Gastrocnemius medialis (tissue), 4 donors: ENCODE measurements around the gene EFNB2. TPM values are rescaled to one million over a fixed set of nuclear protein-coding genes. Genes with fewer than 3 reads are reported as not detected.

Experiments used
- ATAC-seq, 2 donors: fragments of 150-250 bp; one replicate each; pipeline ENCODE4 v1.9.1; 2016
- DNase-seq, 2 donors: peaks; one replicate each; pipeline ENCODE4 v3.0.0-alpha.2; 2019
- H3K27ac ChIP-seq, 4 donors: fragments of 200-600 bp; sonication (generic); 1 replicate in 1 of 4; 2 replicates in 3 of 4; pipeline ENCODE4 v1.5.1; 2016 to 2018; ENCODE audit warnings: mild to moderate bottlenecking in 2 of 4, moderate library complexity in 1 of 4
- H3K27me3 ChIP-seq, 3 donors: fragments of 200-600 bp; sonication (generic) in 2 of 3; 1 replicate in 1 of 3; 2 replicates in 2 of 3; pipeline versions ENCODE4 v1.5.1 to v1.6.0; 2016 to 2019; ENCODE audit warnings: mild to moderate bottlenecking in 1 of 3, moderate library complexity in 1 of 3
- H3K36me3 ChIP-seq, 2 donors: fragments of 200-600 bp; sonication (generic) in 1 of 2; one replicate each; pipeline ENCODE4 v1.5.1; 2017 to 2018
- H3K4me1 ChIP-seq, 2 donors: fragments of 200-600 bp; sonication (generic) in 1 of 2; one replicate each; pipeline ENCODE4 v1.5.1; 2016 to 2017; ENCODE audit warnings: mild to moderate bottlenecking in 2 of 2
- H3K4me3 ChIP-seq, 4 donors: fragments of 200-600 bp; sonication (generic) in 3 of 4; 1 replicate in 1 of 4; 2 replicates in 3 of 4; pipeline ENCODE4 v1.5.1; 2016 to 2019; ENCODE audit warnings: mild to moderate bottlenecking in 2 of 4
- H3K9me3 ChIP-seq, 3 donors: fragments of 200-600 bp; sonication (generic) in 2 of 3; 1 replicate in 1 of 3; 2 replicates in 2 of 3; pipeline ENCODE4 v1.5.1; 2016 to 2019
- POLR2A ChIP-seq, 2 donors: fragments of 450-650 bp; IDR thresholded peaks; one replicate each; pipeline ENCODE4 v1.6.1; 2017; ENCODE audit warnings: antibody characterized with exemption in 2 of 2, mild to moderate bottlenecking in 2 of 2, moderate library complexity in 2 of 2
- in situ Hi-C, 4 donors: fragments of 200-750 bp; cut with MboI; loops; one replicate each; pipeline versions ENCODE4 v1.15.0 to v1.8.0; 2017; ENCODE audit warnings: low sequenced_read_pairs in 4 of 4
- intact Hi-C: fragments of 100-400 bp; cut with DNase I; formaldehyde crosslinking; loops from one replicate; pipeline ENCODE4 v1.15.1; 2023; ENCODE audit warnings: low total_unique reads
- total RNA-seq, 4 donors: library from RNA; depleted of rRNA; stranded (reverse); fragments of >200 nt; gene quantifications; one replicate each; pipeline versions ENCODE4 v1.1.0 to v1.2.3, GENCODE V29; 2016
- TF ChIP-seq, protein P1 (sequence below), 5 experiments: fragments of 450-650 bp in 3 of 5; fragments of 200-600 bp in 2 of 5; sonication (generic) in 2 of 5; IDR thresholded peaks in 4 of 5; conservative IDR thresholded peaks in 1 of 5; 1 replicate in 4 of 5; 2 replicates in 1 of 5; pipeline ENCODE4 v1.5.1; 2016 to 2019; ENCODE audit warnings: antibody characterized with exemption in 5 of 5, mild to moderate bottlenecking in 3 of 5, moderate library complexity in 3 of 5

The EFNB2 gene
- total RNA-seq, 4 donors from 2014 or later: 5.7 to 9.3 (median 6.1) TPM

- DNase-seq (no peak), ATAC-seq (no peak)
- H3K4me1 ChIP-seq: peaks cover 30% of the 10 kb centered on the region in 2 donors
- H3K4me3 ChIP-seq: no peak overlapping the region
- no peaks in the 10 kb centered on the region for H3K27me3 ChIP-seq
- in situ Hi-C loops (no loop called here), intact Hi-C loops (no loop called here)
- peaks cover 0 to 5% of the 10 kb centered on the region in 2 donors for H3K36me3 ChIP-seq
- TF ChIP-seq, protein P1, sequence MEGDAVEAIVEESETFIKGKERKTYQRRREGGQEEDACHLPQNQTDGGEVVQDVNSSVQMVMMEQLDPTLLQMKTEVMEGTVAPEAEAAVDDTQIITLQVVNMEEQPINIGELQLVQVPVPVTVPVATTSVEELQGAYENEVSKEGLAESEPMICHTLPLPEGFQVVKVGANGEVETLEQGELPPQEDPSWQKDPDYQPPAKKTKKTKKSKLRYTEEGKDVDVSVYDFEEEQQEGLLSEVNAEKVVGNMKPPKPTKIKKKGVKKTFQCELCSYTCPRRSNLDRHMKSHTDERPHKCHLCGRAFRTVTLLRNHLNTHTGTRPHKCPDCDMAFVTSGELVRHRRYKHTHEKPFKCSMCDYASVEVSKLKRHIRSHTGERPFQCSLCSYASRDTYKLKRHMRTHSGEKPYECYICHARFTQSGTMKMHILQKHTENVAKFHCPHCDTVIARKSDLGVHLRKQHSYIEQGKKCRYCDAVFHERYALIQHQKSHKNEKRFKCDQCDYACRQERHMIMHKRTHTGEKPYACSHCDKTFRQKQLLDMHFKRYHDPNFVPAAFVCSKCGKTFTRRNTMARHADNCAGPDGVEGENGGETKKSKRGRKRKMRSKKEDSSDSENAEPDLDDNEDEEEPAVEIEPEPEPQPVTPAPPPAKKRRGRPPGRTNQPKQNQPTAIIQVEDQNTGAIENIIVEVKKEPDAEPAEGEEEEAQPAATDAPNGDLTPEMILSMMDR (IDR thresholded peaks at IDR 0.05 in 4 of 5, conservative IDR thresholded peaks at IDR 0.05 in 1 of 5): no peak
- no peak for TF ChIP-seq POLR2A (IDR thresholded peaks at IDR 0.05)
- H3K9me3 ChIP-seq: no peaks in the 10 kb centered on the region
- no peak overlapping the region for H3K27ac ChIP-seq
These were observed 29.7 kb downstream of the EFNB2 start for GRCh38 chr13:106505732-106506131.

DNA sequence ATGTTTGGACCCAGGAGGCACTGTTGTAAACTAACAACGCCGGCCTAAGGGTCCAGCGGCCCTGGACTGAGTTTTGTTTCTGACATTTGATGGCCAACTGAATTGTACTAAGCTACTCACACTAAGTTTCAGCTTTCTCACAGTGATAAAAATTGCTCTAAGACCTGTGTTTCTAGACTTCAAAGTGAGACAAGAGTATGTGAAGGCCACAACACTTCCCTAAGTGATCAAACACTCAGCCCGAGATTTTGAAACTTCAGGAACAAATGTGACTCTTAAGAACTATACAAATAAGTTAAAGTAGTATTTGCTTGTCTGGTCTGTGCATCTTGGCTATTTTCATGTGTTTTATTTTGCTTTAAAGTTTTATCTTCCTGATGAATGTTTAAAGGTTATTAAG, 30.2 kb downstream of the EFNB2 start:
- intact Hi-C loops (no loop called here), in situ Hi-C loops (no loop called here)
- Histone ChIP-seq H3K27me3 (no peaks in the 10 kb centered on the region), H3K4me3 (no peak overlapping the region), H3K27ac (no peak overlapping the region), H3K36me3 (peaks cover 0 to 1% of the 10 kb centered on the region in 2 donors), H3K4me1 (peaks cover 34% of the 10 kb centered on the region in 2 donors), H3K9me3 (no peaks in the 10 kb centered on the region)
- no peak for DNase-seq
- TF ChIP-seq POLR2A (IDR thresholded peaks at IDR 0.05): no peak
- TF ChIP-seq, protein P1 (IDR thresholded peaks at IDR 0.05 in 4 of 5, conservative IDR thresholded peaks at IDR 0.05 in 1 of 5): no peak
- ATAC-seq: no peak

DNA sequence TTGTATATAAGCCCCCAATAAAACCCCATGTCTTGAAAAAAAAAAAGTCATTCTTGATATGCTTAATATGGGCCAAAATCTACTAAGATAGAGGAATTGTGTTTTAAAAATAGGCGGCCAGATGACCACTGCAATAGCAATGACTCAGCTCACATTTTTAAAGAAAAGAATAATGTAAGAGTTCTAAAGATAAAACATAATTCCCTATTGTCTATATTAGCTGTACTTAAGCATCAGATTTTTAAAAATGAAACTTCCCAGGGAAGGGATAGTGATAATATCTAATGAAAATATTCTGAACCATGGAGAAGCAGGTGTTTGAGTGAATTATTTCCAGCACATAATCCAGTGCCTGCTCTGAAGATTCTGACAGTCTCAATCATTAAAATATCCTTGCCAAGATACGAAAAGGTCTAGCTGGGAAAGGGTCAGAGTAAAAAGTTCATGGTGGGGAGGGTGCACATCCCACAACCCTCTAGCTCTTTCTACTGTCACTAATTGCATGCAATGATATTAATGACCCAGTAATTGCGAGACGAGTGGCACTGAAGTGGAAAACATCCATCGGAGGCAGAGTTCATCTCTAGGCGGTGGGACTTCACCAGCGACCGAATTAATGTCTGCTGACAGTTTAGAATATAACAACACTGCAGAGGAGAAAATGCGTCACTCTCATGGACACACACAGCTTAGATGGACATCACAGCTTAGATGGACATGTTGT, 31.6 kb downstream of the EFNB2 start:
- intact Hi-C loops: no loop called here
- Histone ChIP-seq H3K4me3 (no peak overlapping the region), H3K9me3 (no peaks in the 10 kb centered on the region), H3K27me3 (no peaks in the 10 kb centered on the region), H3K36me3 (no peaks in the 10 kb centered on the region), H3K4me1 (peaks cover 48% of the 10 kb centered on the region in 2 donors), H3K27ac (peak overlapping the region; percentile 4 to 37 (median 23))
- in situ Hi-C loops: no loop called here
- TF ChIP-seq, protein P1 (IDR thresholded peaks at IDR 0.05 in 4 of 5, conservative IDR thresholded peaks at IDR 0.05 in 1 of 5): no peak
- TF ChIP-seq POLR2A (IDR thresholded peaks at IDR 0.05): no peak
- DNase-seq (no peak), ATAC-seq (no peak)

- Histone ChIP-seq H3K36me3 (no peaks in the 10 kb centered on the region), H3K27me3 (no peaks in the 10 kb centered on the region), H3K4me3 (no peak overlapping the region), H3K4me1 (peaks cover 50 to 51% of the 10 kb centered on the region in 2 donors), H3K9me3 (no peaks in the 10 kb centered on the region), H3K27ac (peak overlapping the region; percentile 4 to 37 (median 23))
- intact Hi-C loops: no loop called here
- ATAC-seq (no peak), DNase-seq (no peak)
- in situ Hi-C loops: no loop called here
- TF ChIP-seq POLR2A (IDR thresholded peaks at IDR 0.05): no peak
- TF ChIP-seq, protein P1 (IDR thresholded peaks at IDR 0.05 in 4 of 5, conservative IDR thresholded peaks at IDR 0.05 in 1 of 5): no peak
These were observed 32.2 kb downstream of the EFNB2 start for GRCh38 chr13:106503272-106503671.
